Measurements from ENCODE around the gene ERFE. TPM values are rescaled to one million over a fixed set of nuclear protein-coding genes. Genes with fewer than 3 reads are reported as not detected.

The ERFE gene
- total and polyA plus RNA-seq, 9 of the 15 experiments (the other 6 are each of a cell fraction or from before 2014, with no cell fraction given) = 0.55 to 8.2 (median 3.7) TPM

DNA sequence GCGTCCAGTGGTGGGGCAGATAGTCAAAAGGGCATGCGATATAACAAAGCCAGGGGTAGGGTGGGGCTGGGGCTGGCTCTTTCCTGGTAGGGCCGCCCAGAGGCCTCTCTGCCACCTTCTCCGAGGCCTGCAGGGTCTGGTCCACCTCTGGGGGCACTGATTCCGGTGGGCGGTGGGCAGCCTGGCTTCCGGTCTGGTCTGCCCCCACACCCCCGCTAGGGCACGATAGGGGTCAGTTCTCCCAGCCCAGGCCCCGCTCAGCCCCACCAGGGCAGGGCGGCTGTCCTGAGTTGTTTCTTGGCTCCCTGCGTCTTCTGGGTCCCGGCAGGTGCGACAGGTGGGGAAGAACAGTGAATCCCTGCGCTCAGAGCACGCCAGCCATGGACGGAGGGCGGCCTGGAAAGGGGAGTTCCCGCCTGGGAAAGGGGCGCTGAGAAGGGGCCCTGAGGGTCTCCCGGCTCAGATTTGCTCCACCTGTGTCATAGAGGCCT, 707 bp upstream of the ERFE start:
- Histone ChIP-seq H3K79me2 (ENCODE audit: control insufficient read depth, insufficient read depth, low read length) (no peaks in the 10 kb centered on the region), H3K4me2 (ENCODE audit: insufficient read depth, low read length) (no peak overlapping the region), H4K20me1 (replicated peaks; ENCODE audit: control insufficient read depth, insufficient read depth, low read length) (no peaks in the 10 kb centered on the region), H3K9ac (ENCODE audit: insufficient read depth in 1 of 2, low read depth in 2 of 2, low read length in 2 of 2) (no peak overlapping the region), H3K9me3 (replicated peaks; ENCODE audit: control insufficient read depth, insufficient read depth, low read depth, low read length) (no peaks in the 10 kb centered on the region), H3K36me3 (ENCODE audit: control insufficient read depth, insufficient read depth, low read length) (no peaks in the 10 kb centered on the region), H3K27ac (ENCODE audit: extremely low read depth, low read depth, low read length) (no peak overlapping the region), H3K27me3 (ENCODE audit: control insufficient read depth in 2 of 2, insufficient read depth in 2 of 2, low read length in 2 of 2) (no peaks in the 10 kb centered on the region), H3K9me1 (ENCODE audit: control insufficient read depth, insufficient read depth, low read length) (no peaks in the 10 kb centered on the region), H3K4me1 (replicated peaks in 1 of 2; ENCODE audit: control insufficient read depth in 2 of 2, insufficient read depth in 2 of 2, low read length in 2 of 2) (peaks cover 0 to 50% of the 10 kb centered on the region in 2 experiments; a peak in 2 of 5 replicates), H3K4me3 (no peak overlapping the region), H2AFZ (ENCODE audit: low read depth, low read length) (no peak overlapping the region)
- FAIRE-seq (no peak), DNase-seq (ENCODE audit: extremely low read depth in 1 of 4, low spot score in 3 of 4) (no peak), ATAC-seq (no peak)
- in situ Hi-C loops (cut with MboI) (no loop called here), intact Hi-C loops (cut with micrococcal nuclease) (no loop called here)
- WGBS (ENCODE audit: insufficient coverage, low coverage, missing lambda C conversion rate) = 56% methylated on average over 8 of the region's 21 CpGs
- ChIA-PET CTCF (ENCODE audit: low intra/inter-chr PET ratio) (interaction anchor here (3.2 kb wide), 1 partner anchor 105 kb away, joined by 21 read pairs; no protein-coding TSS in a partner anchor), POLR2A (no interaction called here)
- TF ChIP-seq FOXA1 (IDR thresholded peaks at IDR 0.05; ENCODE audit: borderline replicate concordance) (no peak), NFIX (CRISPR knock-in tag; IDR thresholded peaks at IDR 0.05; ENCODE audit: low read depth) (no peak), PML (IDR thresholded peaks at IDR 0.05; ENCODE audit: low read length) (no peak), ZNF583 (CRISPR knock-in tag; IDR thresholded peaks at IDR 0.05) (no peak), NELFE (IDR thresholded peaks at IDR 0.05; ENCODE audit: insufficient read depth, insufficient read length) (no peak), RBBP5 (IDR thresholded peaks at IDR 0.05; ENCODE audit: borderline replicate concordance, insufficient read depth, low read length, poor library complexity, severe bottlenecking) (no peak)
- TF ChIP-seq, protein P1, sequence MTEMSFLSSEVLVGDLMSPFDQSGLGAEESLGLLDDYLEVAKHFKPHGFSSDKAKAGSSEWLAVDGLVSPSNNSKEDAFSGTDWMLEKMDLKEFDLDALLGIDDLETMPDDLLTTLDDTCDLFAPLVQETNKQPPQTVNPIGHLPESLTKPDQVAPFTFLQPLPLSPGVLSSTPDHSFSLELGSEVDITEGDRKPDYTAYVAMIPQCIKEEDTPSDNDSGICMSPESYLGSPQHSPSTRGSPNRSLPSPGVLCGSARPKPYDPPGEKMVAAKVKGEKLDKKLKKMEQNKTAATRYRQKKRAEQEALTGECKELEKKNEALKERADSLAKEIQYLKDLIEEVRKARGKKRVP (CRISPR knock-in tag; IDR thresholded peaks at IDR 0.05) = no peak
- TF ChIP-seq, protein P2, sequence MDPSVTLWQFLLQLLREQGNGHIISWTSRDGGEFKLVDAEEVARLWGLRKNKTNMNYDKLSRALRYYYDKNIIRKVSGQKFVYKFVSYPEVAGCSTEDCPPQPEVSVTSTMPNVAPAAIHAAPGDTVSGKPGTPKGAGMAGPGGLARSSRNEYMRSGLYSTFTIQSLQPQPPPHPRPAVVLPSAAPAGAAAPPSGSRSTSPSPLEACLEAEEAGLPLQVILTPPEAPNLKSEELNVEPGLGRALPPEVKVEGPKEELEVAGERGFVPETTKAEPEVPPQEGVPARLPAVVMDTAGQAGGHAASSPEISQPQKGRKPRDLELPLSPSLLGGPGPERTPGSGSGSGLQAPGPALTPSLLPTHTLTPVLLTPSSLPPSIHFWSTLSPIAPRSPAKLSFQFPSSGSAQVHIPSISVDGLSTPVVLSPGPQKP (CRISPR knock-in tag; IDR thresholded peaks at IDR 0.05) = no peak
- TF ChIP-seq, protein P3, sequence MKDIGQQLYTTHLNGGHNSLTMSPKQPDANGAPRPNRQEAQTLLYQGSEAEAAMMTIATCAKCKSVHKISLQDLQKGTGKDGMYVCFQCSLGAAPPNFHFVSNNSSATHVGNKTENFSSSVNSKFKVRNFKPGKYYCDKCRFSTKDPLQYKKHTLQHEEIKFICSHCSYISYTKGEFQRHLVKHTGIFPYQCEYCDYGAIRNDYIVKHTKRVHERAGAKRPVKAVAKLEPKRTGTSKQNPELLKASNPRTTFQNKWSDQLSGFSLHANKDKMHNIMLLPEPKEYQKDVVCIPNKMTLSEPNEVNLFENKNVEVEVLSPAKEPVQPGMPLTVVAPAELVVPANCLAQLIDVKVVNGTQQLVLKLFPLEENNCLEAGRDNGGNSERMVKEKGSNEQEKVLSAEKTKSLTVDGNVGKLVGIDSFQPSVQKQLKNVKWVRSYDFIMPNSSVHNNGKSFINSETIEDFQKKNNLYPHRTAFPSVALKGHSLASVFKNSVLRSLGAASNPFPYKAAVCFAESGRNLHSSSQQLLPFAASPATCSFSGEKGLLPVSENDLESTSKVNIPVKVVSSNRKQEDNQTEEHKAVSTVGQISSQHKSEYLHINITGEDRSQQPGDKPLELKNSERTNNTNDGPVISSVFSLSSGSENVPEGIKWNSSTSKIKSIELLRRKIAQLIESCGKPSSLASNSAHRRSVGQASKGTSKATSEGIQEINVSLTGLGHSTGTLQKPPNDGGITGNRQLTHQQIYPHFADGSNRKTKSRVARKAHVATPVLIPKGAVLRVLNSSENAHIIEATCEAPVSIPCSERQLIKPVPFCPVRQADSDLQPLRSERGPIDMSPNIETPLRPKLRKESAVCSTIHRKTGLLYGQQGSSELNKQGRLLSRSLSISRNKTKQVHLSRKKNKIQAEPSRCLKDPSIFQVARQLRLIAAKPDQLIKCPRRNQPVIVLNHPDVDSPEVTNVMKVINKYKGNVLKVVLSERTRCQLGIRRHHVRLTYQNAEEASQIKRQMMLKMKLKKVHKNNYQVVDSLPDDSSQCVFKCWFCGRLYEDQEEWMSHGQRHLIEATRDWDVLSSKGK (CRISPR knock-in tag; IDR thresholded peaks at IDR 0.05) = no peak
- BruUV-seq (replicated peaks) = no TSS peak

All from K562 (cell line).